ENCODE data around the gene BGN.

Gene BGN

GRCh38 chrX:153462291-153462690 is 32.5 kb upstream of the BGN start:
- DNase-seq, result no peak

GRCh38 chrX:153463031-153463430 is 31.7 kb upstream of the BGN start:
- no peak for DNase-seq

- DNase-seq, result no peak
These were observed 31.2 kb upstream of the BGN start for GRCh38 chrX:153463556-153463955.

GRCh38 chrX:153464116-153464515 is 30.7 kb upstream of the BGN start:
- DNase-seq, result no peak

- DNase-seq, result no peak
These were observed 28.9 kb upstream of the BGN start for GRCh38 chrX:153465691-153466380.

GRCh38 chrX:153468008-153468580 is 26.7 kb upstream of the BGN start:
- no peak for DNase-seq

GRCh38 chrX:153469811-153470410 is 24.9 kb upstream of the BGN start:
- DNase-seq, result peak; percentile 15

- DNase-seq, result peak; percentile 92
These were observed 24.1 kb upstream of the BGN start, which contains the start of gene HAUS7 for GRCh38 chrX:153470411-153471363. TSS of gene HAUS7 (minus strand) at chrX:153470576. CDS start at chrX:153470557, 19 bp downstream.

- no peak for DNase-seq
These were observed 23.0 kb upstream of the BGN start for GRCh38 chrX:153471663-153472280.

GRCh38 chrX:153473126-153473525 is 21.7 kb upstream of the BGN start:
- no peak for DNase-seq

- DNase-seq, result no peak
These were observed 20.5 kb upstream of the BGN start for GRCh38 chrX:153474266-153474665.

- peak; percentile 79 for DNase-seq
These were observed 20.1 kb upstream of the BGN start for GRCh38 chrX:153474718-153475117.

GRCh38 chrX:153475271-153475670 is 19.5 kb upstream of the BGN start:
- DNase-seq, result no peak

- no peak for DNase-seq
These were observed 19.0 kb upstream of the BGN start for GRCh38 chrX:153475751-153476281.

- no peak for DNase-seq
These were observed 18.0 kb upstream of the BGN start for GRCh38 chrX:153476666-153477363.

- DNase-seq, result no peak
These were observed 17.4 kb upstream of the BGN start for GRCh38 chrX:153477364-153477857.

GRCh38 chrX:153477901-153478300 is 16.9 kb upstream of the BGN start:
- DNase-seq, result no peak

GRCh38 chrX:153478746-153479145 is 16.0 kb upstream of the BGN start:
- DNase-seq, result no peak

- DNase-seq, result no peak
These were observed 13.7 kb upstream of the BGN start for GRCh38 chrX:153481043-153481442.

GRCh38 chrX:153482376-153483015 is 12.3 kb upstream of the BGN start:
- no peak for DNase-seq

All from CD4-positive, alpha-beta T cell treated with Interleukin-6 for 4 hours (primary cell).